Neutrophil (primary cell): ENCODE results near the gene TBC1D22A.

Experiments used
- H3K27ac ChIP-seq: fragments of 200-600 bp; sonication (generic); 2 replicates; pipeline ENCODE4 v1.5.1; 2016; ENCODE audit warnings: mild to moderate bottlenecking, moderate library complexity
- H3K27me3 ChIP-seq: fragments of 200-600 bp; sonication (generic); 2 replicates; pipeline ENCODE4 v1.6.0; 2016; ENCODE audit warnings: mild to moderate bottlenecking
- H3K36me3 ChIP-seq: fragments of 200-600 bp; sonication (generic); 2 replicates; pipeline ENCODE4 v1.5.1; 2017
- H3K4me1 ChIP-seq, 2 experiments: fragments of 200-600 bp in 1 of 2; sonication (generic) in 1 of 2; 1 replicate in 1 of 2; 2 replicates in 1 of 2; pipeline versions ENCODE4 v1.5.1 to v1.6.1; 2013 to 2016; ENCODE audit warnings: low read depth in 1 of 2, low read length in 1 of 2, mild to moderate bottlenecking in 1 of 2, moderate library complexity in 1 of 2; ENCODE audit not compliant: control insufficient read depth in 1 of 2, insufficient read depth in 1 of 2
- H3K4me3 ChIP-seq, 2 experiments: fragments of 200-600 bp in 1 of 2; sonication (generic) in 1 of 2; 1 replicate in 1 of 2; 2 replicates in 1 of 2; pipeline ENCODE4 v1.5.1; 2013 to 2016; ENCODE audit warnings: low read depth in 1 of 2, low read length in 1 of 2, mild to moderate bottlenecking in 1 of 2, moderate library complexity in 1 of 2
- H3K9me3 ChIP-seq: fragments of 200-600 bp; sonication (generic); 2 replicates; pipeline ENCODE4 v1.5.1; 2016
- CTCF ChIP-seq: fragments of 200-600 bp; sonication (generic); IDR thresholded peaks from 2 replicates; pipeline ENCODE4 v1.5.1; 2016; ENCODE audit warnings: antibody characterized with exemption

TBC1D22A gene

GRCh38 chr22:46725096-46725495 is 37.4 kb upstream of the TBC1D22A start:
- no peak for TF ChIP-seq CTCF
- Histone ChIP-seq H3K36me3 (peaks cover 75% of the 10 kb centered on the region), H3K4me3 (no peak overlapping the region), H3K9me3 (no peaks in the 10 kb centered on the region), H3K4me1 (no peaks in the 10 kb centered on the region), H3K27me3 (no peaks in the 10 kb centered on the region), H3K27ac (no peak overlapping the region)

- Histone ChIP-seq H3K27ac (no peak overlapping the region), H3K4me3 (no peak overlapping the region), H3K36me3 (peaks cover 70% of the 10 kb centered on the region), H3K4me1 (no peaks in the 10 kb centered on the region), H3K9me3 (no peaks in the 10 kb centered on the region), H3K27me3 (no peaks in the 10 kb centered on the region)
- TF ChIP-seq CTCF, result no peak
Measured at GRCh38 chr22:46726066-46726985, 36.1 kb upstream of the TBC1D22A start.

- H3K9me3 ChIP-seq, result no peaks in the 10 kb centered on the region
- peaks cover 70% of the 10 kb centered on the region for H3K36me3 ChIP-seq
- H3K27me3 ChIP-seq, result no peaks in the 10 kb centered on the region
- H3K27ac ChIP-seq, result no peak overlapping the region
- no peaks in the 10 kb centered on the region for H3K4me1 ChIP-seq
- H3K4me3 ChIP-seq, result no peak overlapping the region
- TF ChIP-seq CTCF, result no peak
Measured at GRCh38 chr22:46726986-46727317, 35.5 kb upstream of the TBC1D22A start.

- Histone ChIP-seq H3K9me3 (no peaks in the 10 kb centered on the region), H3K27me3 (no peaks in the 10 kb centered on the region), H3K27ac (no peak overlapping the region), H3K36me3 (peaks cover 66% of the 10 kb centered on the region), H3K4me3 (no peak overlapping the region), H3K4me1 (no peaks in the 10 kb centered on the region)
- TF ChIP-seq CTCF, result no peak
Measured at GRCh38 chr22:46727813-46728364, 34.6 kb upstream of the TBC1D22A start.

- TF ChIP-seq CTCF, result no peak
- Histone ChIP-seq H3K36me3 (peaks cover 62% of the 10 kb centered on the region), H3K9me3 (no peaks in the 10 kb centered on the region), H3K4me3 (no peak overlapping the region), H3K27me3 (no peaks in the 10 kb centered on the region), H3K27ac (no peak overlapping the region), H3K4me1 (no peaks in the 10 kb centered on the region)
Measured at GRCh38 chr22:46728470-46728869, 34.0 kb upstream of the TBC1D22A start.
